Measurements from ENCODE around the gene PIEZO2.

- no peak for TF ChIP-seq CTCF (optimal IDR thresholded peaks at IDR 0.05 in 1 of 3, IDR thresholded peaks at IDR 0.05 in 1 of 3, conservative IDR thresholded peaks at IDR 0.05 in 1 of 3; ENCODE audit: extremely low read depth in 1 of 3, insufficient read depth in 2 of 3, low read length in 3 of 3)
- no peak for TF ChIP-seq EZH2 (IDR thresholded peaks at IDR 0.05; ENCODE audit: low read length)
Measured at GRCh38 chr18:10838553-10838952, 310.8 kb downstream of the PIEZO2 start.

Measured in keratinocyte (primary cell).